ENCODE data around the gene EML2.
"Not testable (repeated sequence)": the region's sequence is repeated elsewhere in the genome, so short reads cannot be mapped to it uniquely, and the experiment has no call there.

EML2 gene

DNA sequence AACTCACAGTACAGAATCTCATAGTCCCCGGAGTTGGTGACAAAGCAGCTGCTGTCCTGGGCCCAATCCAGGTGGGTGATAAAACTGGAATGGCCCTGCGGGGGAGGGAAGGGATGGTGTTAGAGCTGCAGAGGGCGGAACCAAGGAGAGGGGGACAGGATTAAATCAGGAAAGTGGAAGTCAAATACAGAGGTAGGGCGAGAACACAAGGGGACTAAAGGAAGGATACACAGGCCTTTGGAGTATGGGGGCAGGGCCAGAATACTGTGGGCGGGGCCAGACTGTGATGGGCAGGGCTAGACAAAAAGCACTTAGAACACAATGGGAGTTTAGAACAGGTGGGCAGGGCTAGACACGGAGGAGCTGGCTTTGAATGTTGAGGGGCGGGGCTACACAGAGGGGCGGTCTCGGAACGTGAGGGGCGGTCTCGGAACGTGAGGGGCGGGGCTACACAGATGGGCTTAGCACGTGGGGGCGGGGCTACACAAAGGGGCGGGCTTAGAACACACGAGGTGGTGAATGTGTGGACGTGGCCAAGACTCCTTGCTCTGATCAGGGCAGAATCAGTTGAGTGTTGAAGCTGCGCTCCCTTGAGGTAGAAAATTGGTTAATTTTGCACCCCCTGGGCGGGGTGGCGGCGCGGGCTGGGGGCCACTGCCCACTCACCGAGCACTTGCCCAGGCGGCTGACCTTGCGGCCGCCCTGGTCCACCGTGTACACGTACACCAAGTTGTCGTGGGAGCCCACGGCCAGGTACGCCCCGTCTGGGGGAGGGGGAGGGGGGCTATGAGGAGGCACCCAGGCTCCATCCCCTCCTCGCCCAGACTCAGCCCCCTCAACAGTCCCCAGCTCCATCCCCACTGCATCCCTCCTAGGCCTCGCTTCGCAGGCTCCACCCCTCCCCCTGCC is 23.1 kb downstream of the EML2 start:
- DNase-seq (ENCODE audit: insufficient read length, low spot score) (no peak), FAIRE-seq (no peak)
- TF ChIP-seq, protein P1, sequence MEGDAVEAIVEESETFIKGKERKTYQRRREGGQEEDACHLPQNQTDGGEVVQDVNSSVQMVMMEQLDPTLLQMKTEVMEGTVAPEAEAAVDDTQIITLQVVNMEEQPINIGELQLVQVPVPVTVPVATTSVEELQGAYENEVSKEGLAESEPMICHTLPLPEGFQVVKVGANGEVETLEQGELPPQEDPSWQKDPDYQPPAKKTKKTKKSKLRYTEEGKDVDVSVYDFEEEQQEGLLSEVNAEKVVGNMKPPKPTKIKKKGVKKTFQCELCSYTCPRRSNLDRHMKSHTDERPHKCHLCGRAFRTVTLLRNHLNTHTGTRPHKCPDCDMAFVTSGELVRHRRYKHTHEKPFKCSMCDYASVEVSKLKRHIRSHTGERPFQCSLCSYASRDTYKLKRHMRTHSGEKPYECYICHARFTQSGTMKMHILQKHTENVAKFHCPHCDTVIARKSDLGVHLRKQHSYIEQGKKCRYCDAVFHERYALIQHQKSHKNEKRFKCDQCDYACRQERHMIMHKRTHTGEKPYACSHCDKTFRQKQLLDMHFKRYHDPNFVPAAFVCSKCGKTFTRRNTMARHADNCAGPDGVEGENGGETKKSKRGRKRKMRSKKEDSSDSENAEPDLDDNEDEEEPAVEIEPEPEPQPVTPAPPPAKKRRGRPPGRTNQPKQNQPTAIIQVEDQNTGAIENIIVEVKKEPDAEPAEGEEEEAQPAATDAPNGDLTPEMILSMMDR (IDR thresholded peaks at IDR 0.05; ENCODE audit: insufficient read depth, missing control alignments) = no peak

GRCh38 chr19:45615056-45615455 is 24.1 kb downstream of the EML2 start:
- DNase-seq (ENCODE audit: insufficient read length, low spot score); FAIRE-seq: not testable (repeated sequence)

DNA sequence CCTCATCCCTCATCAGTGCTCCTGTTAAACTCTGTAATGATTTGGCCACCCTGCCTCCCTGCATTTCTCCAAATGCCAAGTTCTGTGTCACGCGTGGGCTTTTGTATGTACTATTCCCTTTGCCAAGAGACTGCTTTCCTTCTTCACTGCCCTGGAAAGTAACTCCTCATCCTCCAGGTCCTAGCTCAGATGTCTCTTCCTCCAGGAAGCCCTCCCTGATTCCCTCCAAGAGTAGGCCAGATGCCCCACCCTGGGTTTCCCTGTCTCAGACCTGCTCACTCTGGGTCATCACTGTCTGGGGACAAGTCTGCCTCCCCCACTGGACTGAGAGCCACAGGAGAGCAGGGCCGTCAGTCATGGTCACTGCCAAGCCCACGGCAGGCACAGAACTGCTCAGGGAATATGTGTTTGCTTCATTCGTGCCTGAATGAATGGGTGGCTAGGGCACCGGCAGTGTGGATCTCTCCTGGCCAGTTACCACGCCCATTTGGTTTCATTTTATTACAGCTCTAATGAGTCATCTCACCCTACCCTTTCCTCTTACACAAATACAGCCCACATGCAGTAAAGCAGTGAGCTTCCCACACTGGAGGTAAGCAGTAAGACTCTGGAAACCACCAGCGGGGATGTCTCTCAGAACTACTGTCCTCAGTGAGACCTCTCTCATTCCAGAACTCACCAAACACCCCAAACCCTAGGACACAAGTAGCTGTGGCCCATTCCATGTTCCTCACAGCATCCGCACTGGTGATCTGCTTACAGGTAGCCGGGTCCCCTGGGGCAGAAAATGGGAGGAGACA is 25.1 kb downstream of the EML2 start:
- no peak for DNase-seq (ENCODE audit: insufficient read length, low spot score)
- no peak for FAIRE-seq
- TF ChIP-seq, protein P1 (IDR thresholded peaks at IDR 0.05; ENCODE audit: insufficient read depth, missing control alignments) = no peak

GRCh38 chr19:45608948-45609347 is 30.2 kb downstream of the EML2 start:
- DNase-seq (ENCODE audit: insufficient read length, low spot score) (no peak), FAIRE-seq (no peak)
- TF ChIP-seq, protein P1 (IDR thresholded peaks at IDR 0.05; ENCODE audit: insufficient read depth, missing control alignments) = no peak

GRCh38 chr19:45607071-45608029 is 31.8 kb downstream of the EML2 start:
- DNase-seq (ENCODE audit: insufficient read length, low spot score) = peak; percentile 54
- FAIRE-seq = no peak

DNA sequence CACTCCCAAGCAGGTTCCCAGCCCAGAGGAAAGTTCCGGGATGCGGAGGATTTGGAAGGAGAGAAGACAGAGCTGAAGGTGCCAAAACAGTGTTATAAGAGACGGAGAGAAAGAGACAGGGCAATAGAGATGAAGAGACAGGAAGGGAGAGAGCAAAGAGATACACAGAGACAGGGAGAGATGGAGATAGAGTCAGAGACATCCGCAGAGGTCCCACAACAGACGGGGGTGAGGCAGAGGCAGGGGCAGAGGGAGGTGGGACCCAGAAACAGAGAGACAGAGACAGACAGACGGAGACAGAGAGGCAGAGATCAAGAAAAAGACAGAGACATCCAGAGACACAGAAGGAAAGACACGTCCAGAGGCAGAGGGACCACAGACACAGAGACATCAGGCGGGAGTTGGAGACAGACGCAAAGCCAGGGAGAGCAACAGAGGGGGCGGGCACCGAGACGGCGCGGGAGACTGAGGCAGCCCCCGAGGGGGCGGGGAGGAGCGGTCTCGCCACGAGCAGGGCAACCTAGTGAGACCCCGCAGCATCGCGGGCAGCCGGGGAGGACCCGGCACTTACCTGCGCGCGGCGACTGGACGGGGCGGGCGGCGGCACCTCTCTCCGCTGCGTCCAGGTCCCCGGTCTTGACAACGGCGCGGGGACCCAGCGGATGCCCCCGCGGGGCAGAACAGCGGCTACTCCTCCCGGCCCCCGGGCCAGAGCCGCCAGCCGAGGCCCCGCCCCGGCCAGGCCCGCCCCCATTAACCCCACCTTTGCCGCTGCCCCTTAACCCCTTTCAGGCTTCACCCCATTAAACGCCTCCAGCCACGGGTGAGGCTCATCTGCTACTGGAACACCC is 37.4 kb downstream of the EML2 start, which contains the start of gene GPR4:
Gene GPR4, minus strand, starts transcription at position 689 of the 851 bp plus-strand sequence. CDS start 10,346 bp downstream, outside the sequence.
- TF ChIP-seq, protein P1 (IDR thresholded peaks at IDR 0.05; ENCODE audit: insufficient read depth, missing control alignments) = no peak
- no peak for DNase-seq (ENCODE audit: insufficient read length, low spot score)
- no peak for FAIRE-seq

More at GRCh38 chr19:45607071-45608029, 31.8 kb downstream of the EML2 start:
- TF ChIP-seq, protein P1 (IDR thresholded peaks at IDR 0.05; ENCODE audit: insufficient read depth, missing control alignments) = peak; percentile 80

Measured in D721Med (cell line).